ENCODE data around the gene SLC6A12. TPM values are rescaled to one million over a fixed set of nuclear protein-coding genes. Genes with fewer than 3 reads are reported as not detected.

SLC6A12 gene
- total RNA-seq, 4 donors from 2014 or later, result 1.7 to 7.9 TPM; not detected in 2

- DNase-seq, result no peak
- H3K27ac ChIP-seq, result no peak overlapping the region
- H3K27me3 ChIP-seq, result no peaks in the 10 kb centered on the region
- H3K36me3 ChIP-seq, result no peaks in the 10 kb centered on the region
- H3K9me3 ChIP-seq, result no peaks in the 10 kb centered on the region
- no peak for TF ChIP-seq POLR2A (IDR thresholded peaks at IDR 0.05)
- no peak for TF ChIP-seq CTCF (IDR thresholded peaks at IDR 0.05)
- peaks cover 0 to 56% (median 6%) of the 10 kb centered on the region in 4 donors for H3K4me1 ChIP-seq
- H3K4me3 ChIP-seq, result no peak overlapping the region
Observed at GRCh38 chr12:172732-173161, 41.2 kb downstream of the SLC6A12 start.

- Histone ChIP-seq H3K27ac (peak overlapping the region in 1 of 4 donors; percentile 47), H3K27me3 (no peaks in the 10 kb centered on the region), H3K4me1 (peaks cover 0 to 51% (median 6%) of the 10 kb centered on the region in 4 donors), H3K9me3 (no peaks in the 10 kb centered on the region), H3K4me3 (no peak overlapping the region), H3K36me3 (no peaks in the 10 kb centered on the region)
- TF ChIP-seq CTCF (IDR thresholded peaks at IDR 0.05) (no peak), POLR2A (IDR thresholded peaks at IDR 0.05) (no peak)
- peak in 2 of 3 donors; percentile 79 to 83 for DNase-seq
Observed at GRCh38 chr12:171743-172676, 41.9 kb downstream of the SLC6A12 start.

GRCh38 chr12:171276-171675, 42.7 kb downstream of the SLC6A12 start:
- Histone ChIP-seq H3K9me3 (no peaks in the 10 kb centered on the region), H3K27me3 (no peaks in the 10 kb centered on the region), H3K36me3 (no peaks in the 10 kb centered on the region), H3K27ac (no peak overlapping the region), H3K4me3 (no peak overlapping the region), H3K4me1 (peaks cover 0 to 44% (median 4%) of the 10 kb centered on the region in 4 donors)
- TF ChIP-seq POLR2A (IDR thresholded peaks at IDR 0.05) (no peak), CTCF (IDR thresholded peaks at IDR 0.05) (no peak)
- DNase-seq, result no peak

- no peaks in the 10 kb centered on the region for H3K36me3 ChIP-seq
- no peak for DNase-seq
- H3K27me3 ChIP-seq, result no peaks in the 10 kb centered on the region
- H3K4me3 ChIP-seq, result no peak overlapping the region
- H3K9me3 ChIP-seq, result no peaks in the 10 kb centered on the region
- TF ChIP-seq CTCF (IDR thresholded peaks at IDR 0.05) (no peak), POLR2A (IDR thresholded peaks at IDR 0.05) (no peak)
- no peak overlapping the region for H3K27ac ChIP-seq
- H3K4me1 ChIP-seq, result peaks cover 0 to 37% (median 0%) of the 10 kb centered on the region in 4 donors
Observed at GRCh38 chr12:170371-171225, 43.4 kb downstream of the SLC6A12 start.

GRCh38 chr12:169528-170370, 44.2 kb downstream of the SLC6A12 start:
- no peak for DNase-seq
- no peaks in the 10 kb centered on the region for H3K9me3 ChIP-seq
- no peaks in the 10 kb centered on the region for H3K36me3 ChIP-seq
- H3K27me3 ChIP-seq, result no peaks in the 10 kb centered on the region
- no peak overlapping the region for H3K27ac ChIP-seq
- H3K4me3 ChIP-seq, result no peak overlapping the region
- TF ChIP-seq POLR2A (IDR thresholded peaks at IDR 0.05) (no peak), CTCF (IDR thresholded peaks at IDR 0.05) (no peak)
- peaks cover 0 to 29% (median 0%) of the 10 kb centered on the region in 4 donors for H3K4me1 ChIP-seq

Data from Peyer's patch (tissue), 4 donors.